PC-3 (cell line): ENCODE measurements around the gene TNNC1.

Experiments used
- EZH2 ChIP-seq: fragments of 300-600 bp; sonication (generic); IDR thresholded peaks from one replicate; pipeline ENCODE4 v1.6.1; 2017; ENCODE audit warnings: antibody characterized with exemption, mild to moderate bottlenecking, low read length; ENCODE audit not compliant: unreplicated experiment
- EZH2phosphoT487 ChIP-seq: fragments of 300-600 bp; sonication (generic); IDR thresholded peaks from 2 replicates; pipeline ENCODE4 v1.6.1; 2018; ENCODE audit warnings: mild to moderate bottlenecking, antibody characterized with exemption, low read length, borderline replicate concordance
- TF ChIP-seq, protein P1 (sequence below): fragments of 300-600 bp; sonication (generic); conservative IDR thresholded peaks from 2 replicates; pipeline ENCODE4 v1.5.1; 2017; ENCODE audit warnings: antibody characterized with exemption, low read depth, mild to moderate bottlenecking, low read length

DNA sequence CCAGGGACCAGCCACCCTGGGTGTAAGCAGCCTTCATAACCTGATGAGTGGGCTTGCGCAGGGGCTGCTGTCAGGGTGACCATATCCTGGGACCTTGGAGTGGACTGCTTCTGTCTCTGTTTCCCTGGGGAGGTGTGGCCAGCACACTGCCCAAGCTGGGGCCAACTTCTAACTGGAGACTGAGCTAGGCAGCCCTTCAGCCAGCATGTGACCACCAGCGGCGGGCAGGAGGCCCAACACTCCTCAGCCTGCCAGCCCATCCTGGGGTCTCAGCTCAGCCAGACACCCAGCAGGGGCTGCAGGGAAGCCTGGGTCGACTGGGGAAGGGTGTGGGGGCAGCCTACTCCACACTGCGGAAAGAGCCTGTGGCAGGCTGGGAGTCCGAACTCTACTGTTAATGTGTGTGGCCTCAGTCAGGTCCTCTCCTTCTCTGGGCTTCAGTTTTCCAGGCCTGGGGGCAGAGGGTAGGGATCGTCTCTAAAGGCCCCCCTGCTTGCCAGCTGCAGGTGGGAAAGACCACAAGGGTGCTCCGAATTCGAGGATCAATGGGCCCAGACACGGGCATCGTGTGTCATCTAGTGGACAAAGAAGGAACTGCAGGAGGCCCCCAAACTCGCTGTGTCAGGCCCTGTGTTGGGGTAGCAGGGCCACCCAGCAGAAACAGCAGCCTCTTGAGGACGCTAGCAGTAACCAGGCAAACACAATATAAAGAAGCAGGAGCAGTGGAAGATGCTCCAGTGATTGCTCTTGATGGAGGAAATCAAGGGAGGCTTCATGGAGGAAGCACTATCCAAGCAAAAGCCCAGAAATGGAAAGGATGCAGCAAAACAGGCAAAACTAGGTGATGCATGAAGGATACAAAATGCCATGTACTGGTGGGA lies 7.0 kb downstream of the TNNC1 start:
- TF ChIP-seq, protein P1, sequence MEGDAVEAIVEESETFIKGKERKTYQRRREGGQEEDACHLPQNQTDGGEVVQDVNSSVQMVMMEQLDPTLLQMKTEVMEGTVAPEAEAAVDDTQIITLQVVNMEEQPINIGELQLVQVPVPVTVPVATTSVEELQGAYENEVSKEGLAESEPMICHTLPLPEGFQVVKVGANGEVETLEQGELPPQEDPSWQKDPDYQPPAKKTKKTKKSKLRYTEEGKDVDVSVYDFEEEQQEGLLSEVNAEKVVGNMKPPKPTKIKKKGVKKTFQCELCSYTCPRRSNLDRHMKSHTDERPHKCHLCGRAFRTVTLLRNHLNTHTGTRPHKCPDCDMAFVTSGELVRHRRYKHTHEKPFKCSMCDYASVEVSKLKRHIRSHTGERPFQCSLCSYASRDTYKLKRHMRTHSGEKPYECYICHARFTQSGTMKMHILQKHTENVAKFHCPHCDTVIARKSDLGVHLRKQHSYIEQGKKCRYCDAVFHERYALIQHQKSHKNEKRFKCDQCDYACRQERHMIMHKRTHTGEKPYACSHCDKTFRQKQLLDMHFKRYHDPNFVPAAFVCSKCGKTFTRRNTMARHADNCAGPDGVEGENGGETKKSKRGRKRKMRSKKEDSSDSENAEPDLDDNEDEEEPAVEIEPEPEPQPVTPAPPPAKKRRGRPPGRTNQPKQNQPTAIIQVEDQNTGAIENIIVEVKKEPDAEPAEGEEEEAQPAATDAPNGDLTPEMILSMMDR, result peak; percentile 98
- TF ChIP-seq EZH2, result no peak
- no peak for TF ChIP-seq EZH2phosphoT487
